CD4-positive, alpha-beta T cell treated with Interferon alpha-2 for 1 hour (primary cell): Measurements from ENCODE around the gene SSX1.
"Not testable (repeated sequence)": the region's sequence is repeated elsewhere in the genome, so short reads cannot be mapped to it uniquely, and the experiment has no call there.

Experiments used
- DNase-seq, 2 donors: peaks; one replicate each; pipeline ENCODE4 v3.0.0-alpha.2; 2020 to 2022

Gene SSX1

GRCh38 chrX:48255062-48255796 is at the start of gene SSX1:
Gene SSX1, plus strand, starts transcription at chrX:48255392. Its CDS starts 1,850 bp downstream, at chrX:48257242.
- DNase-seq, result not testable (repeated sequence)

GRCh38 chrX:48214341-48214740 is 40.9 kb upstream of the SSX1 start:
- DNase-seq, result not testable (repeated sequence)

- not testable (repeated sequence) for DNase-seq
Measured at GRCh38 chrX:48224196-48224595, 31.0 kb upstream of the SSX1 start.

- DNase-seq, result not testable (repeated sequence)
Measured at GRCh38 chrX:48252945-48253344, 2.2 kb upstream of the SSX1 start.

GRCh38 chrX:48274365-48274764 is 19.2 kb downstream of the SSX1 start:
- not testable (repeated sequence) for DNase-seq

- no peak for DNase-seq
Measured at GRCh38 chrX:48278958-48279357, 23.8 kb downstream of the SSX1 start.

GRCh38 chrX:48280729-48281128 is 25.5 kb downstream of the SSX1 start:
- not testable (repeated sequence) for DNase-seq

- no peak for DNase-seq
Measured at GRCh38 chrX:48306175-48306574, 51.0 kb downstream of the SSX1 start.

- not testable (repeated sequence) for DNase-seq
Measured at GRCh38 chrX:48313996-48314395, 58.8 kb downstream of the SSX1 start.
